Calu3 (cell line): ENCODE measurements around the gene ZSCAN21. TPM values are rescaled to one million over a fixed set of nuclear protein-coding genes. Genes with fewer than 3 reads are reported as not detected.
A peak's percentile ranks its signal among the peaks of the same experiment; 100 is the strongest.

Experiments
- BruUV-seq: library from RNA; stranded (reverse); fragments of 400-500 nt; replicated peaks from 2 replicates; lab custom pipeline; 2021; lab: Mats Ljungman, UMichigan
- CTCF ChIA-PET: fragments of 300-600 bp; sonication (Branson Sonifier 250); formaldehyde crosslinking; loops from one replicate; lab custom pipeline; 2022; ENCODE audit warnings: antibody characterized with exemption; lab: Charles Lee
- DNase-seq: peaks from one replicate; pipeline ENCODE4 v3.0.0; 2022
- H3K27ac Mint-ChIP-seq: one replicate; pipeline ENCODE4 v1.8.0; 2022; ENCODE audit warnings: mixed read lengths; ENCODE audit not compliant: unreplicated experiment
- H3K27me3 Mint-ChIP-seq: one replicate; pipeline ENCODE4 v1.8.0; 2022; ENCODE audit warnings: mixed read lengths; ENCODE audit not compliant: unreplicated experiment
- H3K36me3 Mint-ChIP-seq: one replicate; pipeline ENCODE4 v1.8.0; 2022; ENCODE audit warnings: mild to moderate bottlenecking, moderate library complexity, mixed read lengths; ENCODE audit not compliant: insufficient read depth, unreplicated experiment
- H3K4me1 Mint-ChIP-seq: one replicate; pipeline ENCODE4 v1.8.0; 2022; ENCODE audit warnings: mild to moderate bottlenecking, low read depth, mixed read lengths; ENCODE audit not compliant: unreplicated experiment
- H3K4me3 Mint-ChIP-seq: one replicate; pipeline ENCODE4 v1.8.0; 2022; ENCODE audit warnings: mild to moderate bottlenecking, low read depth, moderate library complexity, mixed read lengths; ENCODE audit not compliant: unreplicated experiment
- H3K9me3 Mint-ChIP-seq: one replicate; pipeline ENCODE4 v1.8.0; 2022; ENCODE audit warnings: low read depth, mixed read lengths; ENCODE audit not compliant: unreplicated experiment
- intact Hi-C: fragments of 100-400 bp; cut with micrococcal nuclease; formaldehyde crosslinking; loops from one replicate; pipeline ENCODE4 v1.10.0; 2022; ENCODE audit not compliant: unreplicated experiment
- total RNA-seq: library from RNA; stranded (reverse); gene quantifications from 2 replicates; pipeline ENCODE4 v1.2.3, GENCODE V29; 2022
- TF ChIP-seq, protein P1 (sequence below): fragments of 200-600 bp; IDR thresholded peaks from one replicate; pipeline ENCODE4 v1.8.0; 2022; ENCODE audit warnings: antibody characterized with exemption; ENCODE audit not compliant: unreplicated experiment

Gene ZSCAN21
- total RNA-seq, 1 experiment from 2014 or later = 5.5 TPM

DNA sequence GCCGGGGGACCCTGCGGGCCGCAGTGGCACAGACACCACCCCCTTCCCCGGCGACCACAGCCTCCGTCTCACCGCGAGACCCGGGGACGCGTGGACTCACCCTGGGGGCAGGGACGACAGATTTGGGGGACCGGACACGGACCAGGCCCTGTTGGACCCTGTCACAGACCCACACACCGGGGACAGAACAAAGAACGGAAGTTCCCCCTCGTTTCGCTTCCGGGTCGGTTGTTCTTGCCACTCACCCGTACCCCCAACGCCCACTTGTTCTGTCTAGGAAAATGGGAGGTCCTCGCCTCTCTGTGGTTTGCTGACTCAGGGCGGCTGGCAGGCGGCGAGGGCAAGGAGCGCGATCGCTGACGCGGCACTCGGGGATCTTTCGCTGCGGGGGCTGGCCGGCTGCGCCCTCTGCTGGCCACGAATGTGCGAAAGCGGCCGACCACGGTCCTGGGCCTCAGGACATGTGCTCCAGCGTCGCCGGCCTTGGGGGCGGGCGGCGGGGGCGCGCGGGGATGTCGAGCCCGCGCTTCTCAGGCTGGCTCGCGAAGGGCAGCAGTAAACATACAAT, 32.0 kb downstream of the ZSCAN21 start, which contains the start of gene ZNF3:
ZNF3 (minus strand) TSS at position 189 of the 568 bp plus-strand sequence. CDS start 4,366 bp downstream, outside the sequence.
- TF ChIP-seq, protein P1, sequence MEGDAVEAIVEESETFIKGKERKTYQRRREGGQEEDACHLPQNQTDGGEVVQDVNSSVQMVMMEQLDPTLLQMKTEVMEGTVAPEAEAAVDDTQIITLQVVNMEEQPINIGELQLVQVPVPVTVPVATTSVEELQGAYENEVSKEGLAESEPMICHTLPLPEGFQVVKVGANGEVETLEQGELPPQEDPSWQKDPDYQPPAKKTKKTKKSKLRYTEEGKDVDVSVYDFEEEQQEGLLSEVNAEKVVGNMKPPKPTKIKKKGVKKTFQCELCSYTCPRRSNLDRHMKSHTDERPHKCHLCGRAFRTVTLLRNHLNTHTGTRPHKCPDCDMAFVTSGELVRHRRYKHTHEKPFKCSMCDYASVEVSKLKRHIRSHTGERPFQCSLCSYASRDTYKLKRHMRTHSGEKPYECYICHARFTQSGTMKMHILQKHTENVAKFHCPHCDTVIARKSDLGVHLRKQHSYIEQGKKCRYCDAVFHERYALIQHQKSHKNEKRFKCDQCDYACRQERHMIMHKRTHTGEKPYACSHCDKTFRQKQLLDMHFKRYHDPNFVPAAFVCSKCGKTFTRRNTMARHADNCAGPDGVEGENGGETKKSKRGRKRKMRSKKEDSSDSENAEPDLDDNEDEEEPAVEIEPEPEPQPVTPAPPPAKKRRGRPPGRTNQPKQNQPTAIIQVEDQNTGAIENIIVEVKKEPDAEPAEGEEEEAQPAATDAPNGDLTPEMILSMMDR = peak; percentile 69
- Mint-ChIP-seq H3K27me3 (no peaks in the 10 kb centered on the region), H3K4me3 (peak within 1 kb of the TSS; percentile 80), H3K27ac (peak within 1 kb of the TSS; percentile 85), H3K4me1 (peaks cover 11% of the 10 kb centered on the region), H3K36me3 (peaks cover 50% of the 10 kb centered on the region), H3K9me3 (no peaks in the 10 kb centered on the region)
- no TSS peak for BruUV-seq
- intact Hi-C loops = no loop called here
- CTCF ChIA-PET = interaction anchor here (1.2 kb wide), 1 partner anchor 88 kb away, joined by 11 read pairs; no protein-coding TSS in a partner anchor
- DNase-seq = peak; percentile 95

DNA sequence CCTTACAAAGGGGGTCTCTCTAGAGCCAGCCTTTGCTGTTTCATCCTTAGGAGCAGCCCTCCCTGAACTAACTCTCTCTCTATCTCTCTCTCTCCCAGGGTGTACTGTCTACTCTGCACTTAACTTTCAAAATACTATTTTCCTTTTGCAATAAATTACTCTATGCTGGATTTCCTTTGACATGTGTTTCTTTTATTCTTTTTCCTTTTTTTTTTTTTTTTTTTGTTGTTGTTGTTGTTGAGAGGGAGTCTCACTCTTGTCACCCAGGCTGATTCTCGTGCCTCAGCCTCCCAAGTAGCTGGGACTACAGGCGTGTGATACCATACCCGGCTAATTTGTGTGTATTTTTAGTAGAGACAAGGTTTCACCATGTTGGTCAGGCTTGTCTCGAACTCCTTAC, 33.4 kb downstream of the ZSCAN21 start:
- intact Hi-C loops = no loop called here
- peaks cover 41% of the 10 kb centered on the region for H3K36me3 Mint-ChIP-seq
- H3K4me3 Mint-ChIP-seq = peak overlapping the region; percentile 80
- CTCF ChIA-PET = interaction anchor here (0.7 to 1.2 kb wide), 4 partner anchors 31 to 103 kb away, joined by 3 to 11 read pairs (median 3); no protein-coding TSS in a partner anchor
- H3K9me3 Mint-ChIP-seq = no peaks in the 10 kb centered on the region
- no TSS peak for BruUV-seq
- DNase-seq = no peak
- no peaks in the 10 kb centered on the region for H3K27me3 Mint-ChIP-seq
- TF ChIP-seq, protein P1 = no peak
- H3K27ac Mint-ChIP-seq = peak overlapping the region; percentile 64
- H3K4me1 Mint-ChIP-seq = peaks cover 11% of the 10 kb centered on the region

DNA sequence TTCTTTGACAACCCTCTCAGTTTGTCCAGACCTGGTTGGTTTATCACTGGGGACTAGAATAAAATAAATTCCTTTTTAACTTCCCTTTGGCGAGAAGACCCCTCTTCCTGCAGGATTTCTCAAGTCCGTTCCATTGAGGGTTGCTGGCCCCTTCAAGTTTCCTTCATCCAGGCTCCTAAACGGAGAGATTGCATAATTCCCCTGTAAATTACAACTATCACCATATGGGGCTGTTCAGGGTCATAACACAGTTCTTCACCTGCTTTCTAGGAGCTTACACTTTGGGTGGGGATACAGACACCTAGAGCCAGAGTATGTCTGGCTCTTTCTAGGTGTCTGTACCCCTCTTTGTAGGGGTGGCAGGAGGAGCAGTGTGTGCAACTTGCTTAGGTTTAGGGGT, 35.9 kb downstream of the ZSCAN21 start:
- Mint-ChIP-seq H3K36me3 (peaks cover 41% of the 10 kb centered on the region), H3K27ac (no peak overlapping the region), H3K27me3 (no peaks in the 10 kb centered on the region), H3K9me3 (no peaks in the 10 kb centered on the region), H3K4me1 (peaks cover 22% of the 10 kb centered on the region), H3K4me3 (no peak overlapping the region)
- DNase-seq = no peak
- no TSS peak for BruUV-seq
- CTCF ChIA-PET = no interaction called here
- TF ChIP-seq, protein P1 = no peak
- intact Hi-C loops = no loop called here

DNA sequence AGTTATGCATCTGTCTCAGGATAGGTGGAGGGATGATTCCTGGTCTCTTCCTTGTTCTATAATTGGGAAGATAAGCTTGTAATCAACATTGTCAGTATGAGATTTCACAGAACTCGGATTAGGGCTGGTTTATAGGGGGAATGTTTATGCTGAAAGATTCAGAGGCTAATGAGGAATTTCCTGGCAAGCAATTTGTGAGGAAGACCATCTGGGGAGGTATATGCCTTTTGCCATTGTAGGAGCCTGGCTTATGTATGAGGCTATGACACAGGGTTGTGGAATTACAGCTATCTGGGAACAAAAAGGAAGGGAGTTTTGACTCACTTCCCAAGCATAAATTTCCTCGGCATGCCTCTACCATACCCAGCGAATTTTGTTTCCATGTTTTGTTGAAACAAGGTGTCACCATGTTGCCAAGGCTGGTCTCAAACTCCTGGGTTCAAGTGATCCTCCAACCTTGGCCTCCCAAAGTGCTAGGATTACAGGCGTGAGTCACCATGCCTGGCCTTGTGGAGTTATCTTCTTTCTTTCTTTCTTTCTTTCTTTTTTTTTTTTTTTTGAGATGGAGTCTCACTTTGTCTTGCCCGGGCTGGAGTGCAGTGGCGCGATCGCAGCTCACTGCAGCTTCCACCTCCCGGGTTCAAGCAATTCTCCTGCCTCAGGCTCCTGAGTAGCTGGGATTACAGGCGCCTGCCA, 37.6 kb downstream of the ZSCAN21 start:
- no peaks in the 10 kb centered on the region for H3K9me3 Mint-ChIP-seq
- CTCF ChIA-PET = no interaction called here
- DNase-seq = no peak
- H3K27me3 Mint-ChIP-seq = no peaks in the 10 kb centered on the region
- intact Hi-C loops = no loop called here
- no peak overlapping the region for H3K27ac Mint-ChIP-seq
- H3K4me1 Mint-ChIP-seq = peaks cover 22% of the 10 kb centered on the region
- BruUV-seq = no TSS peak
- TF ChIP-seq, protein P1 = no peak
- no peak overlapping the region for H3K4me3 Mint-ChIP-seq
- H3K36me3 Mint-ChIP-seq = peaks cover 43% of the 10 kb centered on the region
